ENCODE results near the gene CDK8. TPM values are rescaled to one million over a fixed set of nuclear protein-coding genes. Genes with fewer than 3 reads are reported as not detected.

Gene CDK8
- total and polyA plus RNA-seq, 10 of the 15 experiments (the other 5 are each of a cell fraction or from before 2014, with no cell fraction given), result 8.6 to 23.5 (median 12.5) TPM

DNA sequence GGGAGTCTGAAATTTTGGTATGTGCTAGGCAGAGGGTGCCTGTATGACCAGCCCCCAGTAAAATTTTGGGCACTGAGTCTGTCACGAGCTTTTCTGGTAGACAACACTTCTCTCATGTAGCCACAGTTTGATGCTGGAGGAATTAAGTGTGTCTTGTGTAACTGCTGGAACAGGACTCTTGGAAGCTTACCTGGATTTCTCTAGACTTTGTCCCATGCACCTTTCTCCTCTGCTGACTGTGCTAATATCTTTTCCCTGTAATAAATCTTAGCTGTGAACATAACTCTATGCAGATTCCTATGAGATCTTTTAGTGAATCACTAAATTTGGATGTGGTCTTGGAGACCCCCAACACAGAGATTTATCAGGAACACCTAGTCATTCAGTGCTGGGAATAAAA, 45.6 kb upstream of the CDK8 start (continued):
- TF ChIP-seq, protein P1, sequence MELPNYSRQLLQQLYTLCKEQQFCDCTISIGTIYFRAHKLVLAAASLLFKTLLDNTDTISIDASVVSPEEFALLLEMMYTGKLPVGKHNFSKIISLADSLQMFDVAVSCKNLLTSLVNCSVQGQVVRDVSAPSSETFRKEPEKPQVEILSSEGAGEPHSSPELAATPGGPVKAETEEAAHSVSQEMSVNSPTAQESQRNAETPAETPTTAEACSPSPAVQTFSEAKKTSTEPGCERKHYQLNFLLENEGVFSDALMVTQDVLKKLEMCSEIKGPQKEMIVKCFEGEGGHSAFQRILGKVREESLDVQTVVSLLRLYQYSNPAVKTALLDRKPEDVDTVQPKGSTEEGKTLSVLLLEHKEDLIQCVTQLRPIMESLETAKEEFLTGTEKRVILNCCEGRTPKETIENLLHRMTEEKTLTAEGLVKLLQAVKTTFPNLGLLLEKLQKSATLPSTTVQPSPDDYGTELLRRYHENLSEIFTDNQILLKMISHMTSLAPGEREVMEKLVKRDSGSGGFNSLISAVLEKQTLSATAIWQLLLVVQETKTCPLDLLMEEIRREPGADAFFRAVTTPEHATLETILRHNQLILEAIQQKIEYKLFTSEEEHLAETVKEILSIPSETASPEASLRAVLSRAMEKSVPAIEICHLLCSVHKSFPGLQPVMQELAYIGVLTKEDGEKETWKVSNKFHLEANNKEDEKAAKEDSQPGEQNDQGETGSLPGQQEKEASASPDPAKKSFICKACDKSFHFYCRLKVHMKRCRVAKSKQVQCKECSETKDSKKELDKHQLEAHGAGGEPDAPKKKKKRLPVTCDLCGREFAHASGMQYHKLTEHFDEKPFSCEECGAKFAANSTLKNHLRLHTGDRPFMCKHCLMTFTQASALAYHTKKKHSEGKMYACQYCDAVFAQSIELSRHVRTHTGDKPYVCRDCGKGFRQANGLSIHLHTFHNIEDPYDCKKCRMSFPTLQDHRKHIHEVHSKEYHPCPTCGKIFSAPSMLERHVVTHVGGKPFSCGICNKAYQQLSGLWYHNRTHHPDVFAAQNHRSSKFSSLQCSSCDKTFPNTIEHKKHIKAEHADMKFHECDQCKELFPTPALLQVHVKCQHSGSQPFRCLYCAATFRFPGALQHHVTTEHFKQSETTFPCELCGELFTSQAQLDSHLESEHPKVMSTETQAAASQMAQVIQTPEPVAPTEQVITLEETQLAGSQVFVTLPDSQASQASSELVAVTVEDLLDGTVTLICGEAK (IDR thresholded peaks at IDR 0.05; ENCODE audit: borderline replicate concordance), result no peak
- TF ChIP-seq MXI1 (IDR thresholded peaks at IDR 0.05; ENCODE audit: low read depth, low read length) (no peak), IRF5 (IDR thresholded peaks at IDR 0.05; ENCODE audit: borderline replicate concordance) (no peak), YY1 (IDR thresholded peaks at IDR 0.05; ENCODE audit: low read depth, low read length) (no peak), KDM1A (IDR thresholded peaks at IDR 0.05; ENCODE audit: borderline replicate concordance) (no peak), ZZZ3 (IDR thresholded peaks at IDR 0.05; ENCODE audit: control insufficient read depth, insufficient read length, low read depth) (no peak), E2F8 (IDR thresholded peaks at IDR 0.05; ENCODE audit: low read depth, partially characterized antibody) (no peak), ASH2L (IDR thresholded peaks at IDR 0.05; ENCODE audit: borderline replicate concordance, low read depth) (no peak), CBFB (IDR thresholded peaks at IDR 0.05; ENCODE audit: low read depth) (no peak), GATAD2B (conservative IDR thresholded peaks at IDR 0.05; ENCODE audit: low read depth) (no peak), TAF1 (IDR thresholded peaks at IDR 0.05; ENCODE audit: borderline replicate concordance, low read depth, low read length) (no peak), ELK1 (IDR thresholded peaks at IDR 0.05; ENCODE audit: low read depth, low read length) (no peak), IKZF1 (conservative IDR thresholded peaks at IDR 0.05) (no peak)
- TF ChIP-seq, protein P2, sequence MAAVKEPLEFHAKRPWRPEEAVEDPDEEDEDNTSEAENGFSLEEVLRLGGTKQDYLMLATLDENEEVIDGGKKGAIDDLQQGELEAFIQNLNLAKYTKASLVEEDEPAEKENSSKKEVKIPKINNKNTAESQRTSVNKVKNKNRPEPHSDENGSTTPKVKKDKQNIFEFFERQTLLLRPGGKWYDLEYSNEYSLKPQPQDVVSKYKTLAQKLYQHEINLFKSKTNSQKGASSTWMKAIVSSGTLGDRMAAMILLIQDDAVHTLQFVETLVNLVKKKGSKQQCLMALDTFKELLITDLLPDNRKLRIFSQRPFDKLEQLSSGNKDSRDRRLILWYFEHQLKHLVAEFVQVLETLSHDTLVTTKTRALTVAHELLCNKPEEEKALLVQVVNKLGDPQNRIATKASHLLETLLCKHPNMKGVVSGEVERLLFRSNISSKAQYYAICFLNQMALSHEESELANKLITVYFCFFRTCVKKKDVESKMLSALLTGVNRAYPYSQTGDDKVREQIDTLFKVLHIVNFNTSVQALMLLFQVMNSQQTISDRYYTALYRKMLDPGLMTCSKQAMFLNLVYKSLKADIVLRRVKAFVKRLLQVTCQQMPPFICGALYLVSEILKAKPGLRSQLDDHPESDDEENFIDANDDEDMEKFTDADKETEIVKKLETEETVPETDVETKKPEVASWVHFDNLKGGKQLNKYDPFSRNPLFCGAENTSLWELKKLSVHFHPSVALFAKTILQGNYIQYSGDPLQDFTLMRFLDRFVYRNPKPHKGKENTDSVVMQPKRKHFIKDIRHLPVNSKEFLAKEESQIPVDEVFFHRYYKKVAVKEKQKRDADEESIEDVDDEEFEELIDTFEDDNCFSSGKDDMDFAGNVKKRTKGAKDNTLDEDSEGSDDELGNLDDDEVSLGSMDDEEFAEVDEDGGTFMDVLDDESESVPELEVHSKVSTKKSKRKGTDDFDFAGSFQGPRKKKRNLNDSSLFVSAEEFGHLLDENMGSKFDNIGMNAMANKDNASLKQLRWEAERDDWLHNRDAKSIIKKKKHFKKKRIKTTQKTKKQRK (IDR thresholded peaks at IDR 0.05; ENCODE audit: low read depth, low read length), result no peak

All from GM12878 (cell line).